Heart left ventricle (tissue), 16 donors: ENCODE data around the gene KRT33A. TPM values are rescaled to one million over a fixed set of nuclear protein-coding genes. Genes with fewer than 3 reads are reported as not detected.

Experiments
- ATAC-seq, 4 donors: fragments of 200-7000 bp; cut with Tn5 transposase; one replicate each; pipeline ENCODE4 v1.9.1; 2020 to 2022; ENCODE audit warnings: moderate library complexity in 4 of 4, mild to moderate bottlenecking in 3 of 4, moderate number of reproducible peaks in 1 of 4
- DNase-seq, 5 donors: peaks; one replicate each; pipeline ENCODE4 v3.0.0-alpha.2; 2020
- H3K27ac ChIP-seq, 12 donors: fragments of 200-600 bp; sonication (generic) in 4 of 12; one replicate each; pipeline versions ENCODE4 v1.5.0 to v1.8.0; 2016 to 2022; ENCODE audit warnings: mild to moderate bottlenecking in 2 of 12
- H3K27me3 ChIP-seq, 9 donors: fragments of 200-600 bp; sonication (generic) in 2 of 9; one replicate each; pipeline versions ENCODE4 v1.5.1 to v1.8.0; 2016 to 2022; ENCODE audit warnings: mild to moderate bottlenecking in 3 of 9
- H3K36me3 ChIP-seq, 9 donors: fragments of 200-600 bp; sonication (generic) in 2 of 9; one replicate each; pipeline versions ENCODE4 v1.5.0 to v1.8.0; 2018 to 2022; ENCODE audit warnings: mild to moderate bottlenecking in 2 of 9
- H3K4me1 ChIP-seq, 12 donors: fragments of 200-600 bp; sonication (generic) in 4 of 12; one replicate each; pipeline versions ENCODE4 v1.5.0 to v1.8.0; 2016 to 2022; ENCODE audit warnings: mild to moderate bottlenecking in 3 of 12
- H3K4me3 ChIP-seq, 12 donors: fragments of 200-600 bp; sonication (generic) in 4 of 12; one replicate each; pipeline versions ENCODE4 v1.5.0 to v1.8.0; 2017 to 2022; ENCODE audit warnings: mild to moderate bottlenecking in 9 of 12, moderate library complexity in 4 of 12
- H3K9me3 ChIP-seq, 12 donors: fragments of 200-600 bp; sonication (generic) in 4 of 12; one replicate each; pipeline versions ENCODE4 v1.5.0 to v1.8.0; 2016 to 2022; ENCODE audit warnings: mild to moderate bottlenecking in 1 of 12
- POLR2A ChIP-seq, 2 donors: fragments of 450-650 bp; IDR thresholded peaks; one replicate each; pipeline ENCODE4 v1.6.1; 2017; ENCODE audit warnings: antibody characterized with exemption in 2 of 2, mild to moderate bottlenecking in 2 of 2, moderate library complexity in 2 of 2
- WGBS, 4 donors: extraction: QIAGEN DNeasy Blood & Tissue Kit in 2 of 4; methylation state at CpG; one replicate each; pipeline versions ENCODE4 v1.1.5 to v1.1.7; 2013 to 2018; 5-methylcytosine and 5-hydroxymethylcytosine counted together
- intact Hi-C, 10 donors: fragments of 100-400 bp; cut with DNase I; formaldehyde crosslinking; loops; one replicate each; pipeline versions ENCODE4 v1.11.1 to v1.14.2; 2022
- polyA plus RNA-seq, 2 donors: library from polyadenylated mRNA; stranded (reverse); fragments of 200-250 nt; gene quantifications; one replicate each; pipeline ENCODE4 v1.2.3, GENCODE V29; 2013
- total RNA-seq, 9 donors: library from RNA; depleted of rRNA in 2 of 9; stranded (reverse); fragments of >200 nt in 2 of 9; fragmentation: NEBNext Ultra II Directional in 3 of 9; extraction: Animal tissue kit (Norgen Biotek cat#: 25700) in 3 of 9; gene quantifications; one replicate each; pipeline versions ENCODE4 v1.1.0 to v1.2.4, GENCODE V29; 2016 to 2023
- TF ChIP-seq, protein P1 (sequence below), 12 donors: fragments of 200-600 bp; sonication (generic) in 4 of 12; IDR thresholded peaks; one replicate each; pipeline versions ENCODE4 v1.5.0 to v1.8.0; 2018 to 2022; ENCODE audit warnings: antibody characterized with exemption in 12 of 12, mild to moderate bottlenecking in 5 of 12
- donor health status: ischemic (EF 13 %, LVEDD 7.1; RV severe dilation, severe dysfunction).
- donor health status: healthy with polysubstance abuse.
- donor health status: DM: no; HTN: yes; CAD: no.
- donor health status: DM: no; HTN: no; CAD: no.
- donor health status: ischemic (EF 25% LVEDD 6.9; RV normal size, moderate dysfunction).
- donor health status: ischemic (EF 25% LVEDD 5.7; RV mildly dilated, moderate dysfunction).
- donor health status: healthy.
- donor health status: DM: yes; HTN: yes; CAD: no.
- donor health status: ischemic (EF 35%, LVEDD 5.7; RV mildly dilated, moderate dysfunction).
- donor health status: nonischemic (EF 11% LVEDD 7.7; RV severe dilation, severe dysfunction).
- donor health status: DM: yes; HTN: yes; CAD: no.
- donor health status: PGD.
- donor health status: ischemic (EF 29% LVEDD 5.4; RV normal size, mild dysfunction).
- donor health status: nonischemic (EF 23%, LVEDD 6.1; RV moderate dilation, normal function).

The KRT33A gene
- total and polyA plus RNA-seq, 11 donors: not detected

GRCh38 chr17:41338961-41339485 lies 11.6 kb downstream of the KRT33A start:
- H3K9me3 ChIP-seq: peaks cover 0 to 10% (median 0%) of the 10 kb centered on the region in 12 donors
- H3K4me1 ChIP-seq: peaks cover 0 to 25% (median 0%) of the 10 kb centered on the region in 12 donors
- ATAC-seq: no peak
- no peak overlapping the region for H3K4me3 ChIP-seq
- no peak for DNase-seq
- no peak for TF ChIP-seq POLR2A (IDR thresholded peaks at IDR 0.05)
- TF ChIP-seq, protein P1, sequence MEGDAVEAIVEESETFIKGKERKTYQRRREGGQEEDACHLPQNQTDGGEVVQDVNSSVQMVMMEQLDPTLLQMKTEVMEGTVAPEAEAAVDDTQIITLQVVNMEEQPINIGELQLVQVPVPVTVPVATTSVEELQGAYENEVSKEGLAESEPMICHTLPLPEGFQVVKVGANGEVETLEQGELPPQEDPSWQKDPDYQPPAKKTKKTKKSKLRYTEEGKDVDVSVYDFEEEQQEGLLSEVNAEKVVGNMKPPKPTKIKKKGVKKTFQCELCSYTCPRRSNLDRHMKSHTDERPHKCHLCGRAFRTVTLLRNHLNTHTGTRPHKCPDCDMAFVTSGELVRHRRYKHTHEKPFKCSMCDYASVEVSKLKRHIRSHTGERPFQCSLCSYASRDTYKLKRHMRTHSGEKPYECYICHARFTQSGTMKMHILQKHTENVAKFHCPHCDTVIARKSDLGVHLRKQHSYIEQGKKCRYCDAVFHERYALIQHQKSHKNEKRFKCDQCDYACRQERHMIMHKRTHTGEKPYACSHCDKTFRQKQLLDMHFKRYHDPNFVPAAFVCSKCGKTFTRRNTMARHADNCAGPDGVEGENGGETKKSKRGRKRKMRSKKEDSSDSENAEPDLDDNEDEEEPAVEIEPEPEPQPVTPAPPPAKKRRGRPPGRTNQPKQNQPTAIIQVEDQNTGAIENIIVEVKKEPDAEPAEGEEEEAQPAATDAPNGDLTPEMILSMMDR (IDR thresholded peaks at IDR 0.05): no peak
- 51 to 63% (median 55%) methylated on average over 5 of the region's 5 CpGs for WGBS, 4 donors
- peak overlapping the region in 1 of 12 donors; percentile 67 for H3K27ac ChIP-seq
- intact Hi-C loops: no loop called here
- H3K27me3 ChIP-seq: peaks cover 0 to 6% (median 0%) of the 10 kb centered on the region in 9 donors
- H3K36me3 ChIP-seq: no peaks in the 10 kb centered on the region

DNA sequence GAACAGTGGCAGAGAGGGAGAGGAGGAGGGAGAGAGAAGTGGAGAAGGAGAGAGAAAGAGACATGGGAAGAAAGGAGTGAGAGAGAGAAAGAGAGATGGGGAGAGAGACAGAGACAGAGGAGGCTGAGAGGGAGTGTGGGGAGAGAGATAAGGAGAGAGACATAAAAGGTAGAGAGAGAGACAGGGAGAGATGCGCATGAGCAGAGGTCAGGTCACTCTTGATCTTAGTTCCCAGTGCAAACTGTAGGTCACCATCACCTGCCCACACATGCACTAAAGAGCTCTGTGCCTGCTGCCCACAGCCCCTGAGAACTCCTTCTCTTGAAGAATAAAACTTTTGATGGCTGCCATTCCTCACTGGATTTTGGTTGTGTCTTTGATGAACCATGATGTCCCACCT lies 14.9 kb downstream of the KRT33A start:
- 93 to 100% (median 95%) methylated on average over 1 of the region's 1 CpG for WGBS, 4 donors
- Histone ChIP-seq H3K27ac (no peak overlapping the region), H3K27me3 (peaks cover 0 to 15% (median 0%) of the 10 kb centered on the region in 9 donors), H3K4me3 (no peak overlapping the region), H3K4me1 (peaks cover 0 to 22% (median 0%) of the 10 kb centered on the region in 12 donors), H3K9me3 (no peaks in the 10 kb centered on the region), H3K36me3 (no peaks in the 10 kb centered on the region)
- DNase-seq (no peak), ATAC-seq (no peak)
- TF ChIP-seq POLR2A (IDR thresholded peaks at IDR 0.05): no peak
- TF ChIP-seq, protein P1 (IDR thresholded peaks at IDR 0.05): no peak
- intact Hi-C loops: no loop called here

DNA sequence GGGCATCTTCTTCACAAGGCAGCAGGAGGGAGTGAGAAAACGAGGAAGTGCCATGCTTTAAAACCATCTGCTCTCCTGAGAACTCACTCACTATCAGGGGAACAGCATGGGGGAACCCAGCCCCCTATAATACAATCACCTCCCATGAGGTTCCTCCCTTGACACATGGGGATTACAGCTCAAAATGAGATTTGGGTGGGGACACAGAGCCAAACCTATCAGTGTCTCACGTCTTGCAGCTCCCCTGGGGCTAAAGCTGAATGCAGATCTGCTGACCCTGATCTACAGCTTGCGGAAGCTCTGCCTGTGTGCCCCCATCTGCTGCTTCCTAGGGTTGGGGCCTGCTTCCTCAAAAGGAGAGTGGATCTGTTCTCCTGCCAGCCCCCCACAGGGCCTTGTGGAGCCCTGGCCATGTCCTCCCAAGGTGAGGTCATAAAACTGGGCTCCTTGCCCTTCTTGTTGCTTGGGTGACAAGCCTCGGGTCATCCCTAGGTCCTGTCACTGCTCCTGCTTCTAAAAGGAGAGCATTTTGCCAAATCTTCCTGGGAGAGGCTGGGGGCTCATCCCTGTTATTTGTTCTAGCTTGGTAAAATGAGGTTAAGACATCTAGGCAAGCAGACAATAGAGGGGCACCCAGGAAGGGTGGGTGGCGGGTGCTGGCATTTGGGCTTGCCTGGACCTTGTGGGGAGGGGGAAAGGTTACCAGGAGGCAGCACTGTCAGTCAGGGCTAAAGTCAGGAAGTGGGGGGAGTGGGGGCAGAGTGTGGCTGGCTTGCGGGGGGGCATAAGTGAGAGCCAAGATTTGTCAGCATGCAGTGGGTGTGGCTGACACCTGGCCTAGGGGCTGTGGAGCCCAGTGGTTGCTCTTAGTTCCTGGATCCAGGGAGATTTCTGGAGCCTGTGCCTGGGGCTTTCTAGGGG lies 16.0 kb downstream of the KRT33A start:
- no peaks in the 10 kb centered on the region for H3K36me3 ChIP-seq
- H3K4me3 ChIP-seq: no peak overlapping the region
- TF ChIP-seq, protein P1 (IDR thresholded peaks at IDR 0.05): no peak
- no peak for TF ChIP-seq POLR2A (IDR thresholded peaks at IDR 0.05)
- WGBS, 4 donors: 58 to 66% (median 63%) methylated on average over 4 to 6 of the region's 6 CpGs
- peaks cover 0 to 11% (median 0%) of the 10 kb centered on the region in 12 donors for H3K4me1 ChIP-seq
- intact Hi-C loops: no loop called here
- no peak for DNase-seq
- peaks cover 0 to 15% (median 0%) of the 10 kb centered on the region in 9 donors for H3K27me3 ChIP-seq
- no peak for ATAC-seq
- H3K27ac ChIP-seq: no peak overlapping the region
- H3K9me3 ChIP-seq: no peaks in the 10 kb centered on the region

- Histone ChIP-seq H3K36me3 (no peaks in the 10 kb centered on the region), H3K4me1 (peaks cover 0 to 3% (median 0%) of the 10 kb centered on the region in 12 donors), H3K27ac (no peak overlapping the region), H3K4me3 (no peak overlapping the region), H3K9me3 (no peaks in the 10 kb centered on the region), H3K27me3 (peaks cover 0 to 15% (median 0%) of the 10 kb centered on the region in 9 donors)
- TF ChIP-seq, protein P1 (IDR thresholded peaks at IDR 0.05): no peak
- no peak for TF ChIP-seq POLR2A (IDR thresholded peaks at IDR 0.05)
- intact Hi-C loops: no loop called here
- 86 to 100% (median 88%) methylated on average over 3 of the region's 3 CpGs for WGBS, 4 donors
- DNase-seq: no peak
- no peak for ATAC-seq
Observed at GRCh38 chr17:41333836-41334235, 16.8 kb downstream of the KRT33A start.
